ENCODE data around the gene UNC13A.

- TF ChIP-seq POLR2A (IDR thresholded peaks at IDR 0.05) (no peak), CTCF (IDR thresholded peaks at IDR 0.05) (no peak)
Measured at GRCh38 chr19:17625980-17626379, 62.2 kb downstream of the UNC13A start.

All from sigmoid colon (tissue), 3 donors.